ENCODE results near the gene OR5H1.

DNA sequence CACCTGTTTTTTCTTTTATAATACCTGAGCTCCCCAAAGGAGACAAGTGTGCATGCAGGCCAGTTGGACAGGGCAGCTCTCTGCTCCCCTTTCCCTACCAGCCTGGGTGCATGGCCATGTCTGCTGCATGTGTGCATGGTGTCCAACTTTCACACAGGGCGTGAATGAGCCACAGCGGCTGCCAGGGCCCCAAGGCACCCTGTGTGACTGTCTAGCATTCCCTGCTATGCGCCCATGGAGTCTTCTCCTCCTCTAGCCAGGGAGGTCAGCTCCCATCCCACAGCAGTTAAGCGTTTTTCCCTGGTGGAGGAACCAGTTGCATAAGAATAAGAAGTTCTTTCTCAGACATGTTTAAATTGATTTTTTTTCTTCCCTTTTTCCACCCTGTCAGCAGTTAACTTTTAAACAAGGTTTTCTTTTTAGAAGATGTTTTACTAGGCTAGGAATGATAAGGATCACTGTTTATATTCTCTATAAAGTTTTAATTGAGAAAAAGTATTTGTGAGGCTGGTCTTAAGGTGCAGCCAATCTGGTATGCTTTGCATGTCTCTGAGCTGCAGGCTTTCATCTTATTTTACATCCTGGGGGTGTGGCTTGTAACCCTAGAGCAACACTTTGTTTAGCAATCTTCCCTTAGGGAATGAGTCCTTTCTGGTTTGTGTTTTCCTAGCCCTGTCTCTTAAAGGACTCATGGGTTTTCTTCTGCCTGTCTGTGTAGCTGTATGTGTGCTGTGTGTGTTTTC is 20.5 kb upstream of the OR5H1 start:
- TF ChIP-seq EZH2 (IDR thresholded peaks at IDR 0.05; ENCODE audit: low read depth) = no peak
- TF ChIP-seq, protein P1, sequence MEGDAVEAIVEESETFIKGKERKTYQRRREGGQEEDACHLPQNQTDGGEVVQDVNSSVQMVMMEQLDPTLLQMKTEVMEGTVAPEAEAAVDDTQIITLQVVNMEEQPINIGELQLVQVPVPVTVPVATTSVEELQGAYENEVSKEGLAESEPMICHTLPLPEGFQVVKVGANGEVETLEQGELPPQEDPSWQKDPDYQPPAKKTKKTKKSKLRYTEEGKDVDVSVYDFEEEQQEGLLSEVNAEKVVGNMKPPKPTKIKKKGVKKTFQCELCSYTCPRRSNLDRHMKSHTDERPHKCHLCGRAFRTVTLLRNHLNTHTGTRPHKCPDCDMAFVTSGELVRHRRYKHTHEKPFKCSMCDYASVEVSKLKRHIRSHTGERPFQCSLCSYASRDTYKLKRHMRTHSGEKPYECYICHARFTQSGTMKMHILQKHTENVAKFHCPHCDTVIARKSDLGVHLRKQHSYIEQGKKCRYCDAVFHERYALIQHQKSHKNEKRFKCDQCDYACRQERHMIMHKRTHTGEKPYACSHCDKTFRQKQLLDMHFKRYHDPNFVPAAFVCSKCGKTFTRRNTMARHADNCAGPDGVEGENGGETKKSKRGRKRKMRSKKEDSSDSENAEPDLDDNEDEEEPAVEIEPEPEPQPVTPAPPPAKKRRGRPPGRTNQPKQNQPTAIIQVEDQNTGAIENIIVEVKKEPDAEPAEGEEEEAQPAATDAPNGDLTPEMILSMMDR (conservative IDR thresholded peaks at IDR 0.05) = no peak

All from PC-9 (cell line).